H9 (cell line): Measurements from ENCODE around the gene ARID3C. TPM values are rescaled to one million over a fixed set of nuclear protein-coding genes. Genes with fewer than 3 reads are reported as not detected.

Experiments
- DNase-seq: peaks from one replicate; pipeline ENCODE4 v3.0.0-alpha.2; 2017
- H2AFZ ChIP-seq: one replicate; pipeline ENCODE4 v1.6.1; 2013; ENCODE audit warnings: mild to moderate bottlenecking, low read length, control low read depth, moderate library complexity
- H2AK5ac ChIP-seq: 2 replicates; pipeline ENCODE4 v1.6.1; 2013; ENCODE audit warnings: low read length, control low read depth, mixed read lengths; ENCODE audit not compliant: insufficient read length
- H2BK120ac ChIP-seq: one replicate; pipeline ENCODE4 v1.6.1; 2013; ENCODE audit warnings: low read depth, mild to moderate bottlenecking, low read length, control low read depth, inconsistent platforms; ENCODE audit not compliant: poor library complexity, severe bottlenecking
- H2BK12ac ChIP-seq: 2 replicates; pipeline ENCODE4 v1.6.1; 2013; ENCODE audit warnings: low read length, control low read depth, mixed read lengths, low read depth; ENCODE audit not compliant: insufficient read length
- H2BK15ac ChIP-seq: 2 replicates; pipeline ENCODE4 v1.6.1; 2013; ENCODE audit warnings: low read depth, low read length, control low read depth
- H2BK20ac ChIP-seq: one replicate; pipeline ENCODE4 v1.6.1; 2013; ENCODE audit warnings: low read depth, mild to moderate bottlenecking, low read length, control low read depth, inconsistent platforms; ENCODE audit not compliant: poor library complexity, severe bottlenecking
- H2BK5ac ChIP-seq: 2 replicates; pipeline ENCODE4 v1.6.1; 2013; ENCODE audit warnings: low read length, control low read depth, mixed read lengths; ENCODE audit not compliant: insufficient read length
- H3K14ac ChIP-seq: 2 replicates; pipeline ENCODE4 v1.6.1; 2013; ENCODE audit warnings: low read length, control low read depth; ENCODE audit not compliant: insufficient read depth
- H3K18ac ChIP-seq: 2 replicates; pipeline ENCODE4 v1.6.1; 2013; ENCODE audit warnings: low read depth, mild to moderate bottlenecking, mixed read lengths, low read length, control low read depth; ENCODE audit not compliant: insufficient read length
- H3K23ac ChIP-seq: 2 replicates; pipeline ENCODE4 v1.6.1; 2013; ENCODE audit warnings: low read length, control low read depth, mixed read lengths, low read depth; ENCODE audit not compliant: insufficient read length
- H3K23me2 ChIP-seq: 2 replicates; pipeline ENCODE4 v1.6.1; 2013; ENCODE audit warnings: low read depth, mild to moderate bottlenecking, mixed read lengths, low read length, control low read depth; ENCODE audit not compliant: insufficient read length, poor library complexity, severe bottlenecking
- H3K27ac ChIP-seq: 2 replicates; pipeline ENCODE4 v1.5.1; 2013; ENCODE audit warnings: low read length, control low read depth, mixed read lengths, low read depth; ENCODE audit not compliant: insufficient read length
- H3K27me3 ChIP-seq: 2 replicates; pipeline ENCODE4 v1.6.1; 2013; ENCODE audit warnings: low read length, control low read depth, inconsistent platforms; ENCODE audit not compliant: insufficient read depth
- H3K4ac ChIP-seq: 2 replicates; pipeline ENCODE4 v1.6.1; 2013; ENCODE audit warnings: low read depth, mild to moderate bottlenecking, control low read depth, inconsistent platforms, low read length, moderate library complexity
- H3K4me1 ChIP-seq: 2 replicates; pipeline ENCODE4 v1.6.1; 2013; ENCODE audit warnings: low read length, control low read depth, inconsistent platforms; ENCODE audit not compliant: insufficient read depth
- H3K4me2 ChIP-seq: 2 replicates; pipeline ENCODE4 v1.6.1; 2013; ENCODE audit warnings: low read length, control low read depth, mixed read lengths; ENCODE audit not compliant: insufficient read length, insufficient read depth
- H3K56ac ChIP-seq: 2 replicates; pipeline ENCODE4 v1.6.1; 2013; ENCODE audit warnings: low read depth, mild to moderate bottlenecking, mixed read lengths, low read length, control low read depth; ENCODE audit not compliant: insufficient read length
- H3K79me1 ChIP-seq: 2 replicates; pipeline ENCODE4 v1.6.1; 2013; ENCODE audit warnings: low read depth, mild to moderate bottlenecking, moderate library complexity, low read length, control low read depth, inconsistent platforms; ENCODE audit not compliant: insufficient read depth, poor library complexity, severe bottlenecking
- H3K79me2 ChIP-seq: 2 replicates; pipeline ENCODE4 v1.6.1; 2013; ENCODE audit warnings: low read length, control low read depth, inconsistent platforms; ENCODE audit not compliant: insufficient read depth
- H3K9ac ChIP-seq: 2 replicates; pipeline ENCODE4 v1.6.1; 2013; ENCODE audit warnings: low read length, control low read depth, mixed read lengths; ENCODE audit not compliant: insufficient read length; ENCODE audit errors: extremely low read depth
- H3K9me3 ChIP-seq: one replicate; pipeline ENCODE4 v1.6.1; 2013; ENCODE audit warnings: low read depth, low read length, inconsistent platforms; ENCODE audit not compliant: control insufficient read depth
- H3T11ph ChIP-seq: one replicate; pipeline ENCODE4 v1.6.1; 2013; ENCODE audit warnings: mild to moderate bottlenecking, low read length, control low read depth, inconsistent platforms
- H4K20me1 ChIP-seq: one replicate; pipeline ENCODE4 v1.6.1; 2013; ENCODE audit not compliant: control insufficient read depth, insufficient read length, insufficient read depth
- H4K5ac ChIP-seq: 2 replicates; pipeline ENCODE4 v1.6.1; 2013; ENCODE audit warnings: low read depth, mild to moderate bottlenecking, mixed read lengths, low read length, control low read depth; ENCODE audit not compliant: insufficient read length
- H4K8ac ChIP-seq: replicated peaks from 2 replicates; pipeline ENCODE4 v1.6.1; 2013; ENCODE audit warnings: low read length, control low read depth, mixed read lengths, low read depth; ENCODE audit not compliant: insufficient read length
- H4K91ac ChIP-seq: 2 replicates; pipeline ENCODE4 v1.6.1; 2013; ENCODE audit warnings: low read depth, mild to moderate bottlenecking, moderate library complexity, mixed read lengths, low read length, control low read depth; ENCODE audit not compliant: insufficient read length
- H3K27ac Mint-ChIP-seq, 3 experiments: 2 replicates in 2 of 3; 3 replicates in 1 of 3; pipeline ENCODE4 v1.8.0; 2020 to 2021; ENCODE audit warnings: mixed read lengths in 3 of 3, mild to moderate bottlenecking in 1 of 3, moderate library complexity in 1 of 3
- H3K27me3 Mint-ChIP-seq: 2 replicates; pipeline ENCODE4 v1.8.0; 2021; ENCODE audit warnings: low read depth, mild to moderate bottlenecking, moderate library complexity, mixed read lengths
- H3K36me3 Mint-ChIP-seq, 3 experiments: 2 replicates in 2 of 3; 3 replicates in 1 of 3; pipeline ENCODE4 v1.8.0; 2020 to 2021; ENCODE audit warnings: low read depth in 3 of 3, mixed read lengths in 3 of 3; ENCODE audit not compliant: insufficient read depth in 1 of 3
- H3K4me1 Mint-ChIP-seq, 2 experiments: 2 replicates each; pipeline ENCODE4 v1.8.0; 2020; ENCODE audit warnings: mixed read lengths in 2 of 2
- H3K4me3 Mint-ChIP-seq, 2 experiments: 2 replicates in 1 of 2; 3 replicates in 1 of 2; pipeline ENCODE4 v1.8.0; 2020 to 2021; ENCODE audit warnings: mild to moderate bottlenecking in 2 of 2, mixed read lengths in 2 of 2, moderate library complexity in 1 of 2
- H3K9me3 Mint-ChIP-seq, 2 experiments: 2 replicates in 1 of 2; 3 replicates in 1 of 2; pipeline ENCODE4 v1.8.0; 2020; ENCODE audit warnings: mild to moderate bottlenecking in 2 of 2, mixed read lengths in 2 of 2, moderate library complexity in 1 of 2
- CTCF ChIP-seq: fragments of 200-600 bp; sonication (generic); conservative IDR thresholded peaks from 3 replicates; pipeline ENCODE4 v1.8.0; 2021; ENCODE audit warnings: antibody characterized with exemption, mild to moderate bottlenecking
- WGBS: extraction: QIAGEN DNeasy Blood & Tissue Kit; methylation state at CpG from one replicate; pipeline ENCODE4 v1.1.7; 2013; ENCODE audit warnings: missing lambda C conversion rate, low lambda C conversion rate, mixed read lengths; ENCODE audit not compliant: insufficient read length; ENCODE audit errors: extremely low coverage; 5-methylcytosine and 5-hydroxymethylcytosine counted together
- total RNA-seq: library from RNA; stranded (reverse); gene quantifications from 2 replicates; pipeline ENCODE4 v1.2.1, GENCODE V29; 2021

Gene ARID3C
- total RNA-seq, 1 experiment from 2014 or later, result not detected

GRCh38 chr9:34573599-34574325, 55.1 kb downstream of the ARID3C start:
- Mint-ChIP-seq H3K36me3 (no peaks in the 10 kb centered on the region), H3K4me3 (no peak overlapping the region), H3K27ac (no peak overlapping the region), H3K9me3 (no peaks in the 10 kb centered on the region; a peak in 1 of 5 replicates), H3K27me3 (peaks cover 46% of the 10 kb centered on the region), H3K4me1 (peaks cover 41 to 56% of the 10 kb centered on the region in 2 experiments)
- Histone ChIP-seq H4K20me1 (peaks cover 4% of the 10 kb centered on the region), H2AK5ac (no peak overlapping the region), H3K56ac (no peak overlapping the region), H3K4ac (no peak overlapping the region), H3K9me3 (no peaks in the 10 kb centered on the region), H3K14ac (no peak overlapping the region), H2BK15ac (no peak overlapping the region), H2BK120ac (no peak overlapping the region), H4K91ac (no peak overlapping the region), H2BK20ac (no peak overlapping the region), H2BK12ac (no peak overlapping the region), H3K4me2 (no peak overlapping the region), H3K79me2 (no peaks in the 10 kb centered on the region), H3K79me1 (no peaks in the 10 kb centered on the region), H3K18ac (no peak overlapping the region), H3K23ac (no peak overlapping the region), H2AFZ (no peak overlapping the region), H4K5ac (no peak overlapping the region), H2BK5ac (no peak overlapping the region), H3K27ac (no peak overlapping the region), H3T11ph (no peak overlapping the region), H4K8ac (no peak overlapping the region), H3K23me2 (peaks cover under 1% of the 10 kb centered on the region), H3K9ac (no peak overlapping the region), H3K4me1 (peaks cover 10% of the 10 kb centered on the region), H3K27me3 (peaks cover 8% of the 10 kb centered on the region)
- DNase-seq, result no peak
- TF ChIP-seq CTCF, result no peak
- WGBS, result no CpG with 5 or more reads among the region's 17 CpGs
